ENCODE measurements around the gene CYP4V2. TPM values are rescaled to one million over a fixed set of nuclear protein-coding genes. Genes with fewer than 3 reads are reported as not detected.
A peak's percentile ranks its signal among the peaks of the same experiment; 100 is the strongest.

CYP4V2 gene
- total RNA-seq: 5.7 TPM

DNA sequence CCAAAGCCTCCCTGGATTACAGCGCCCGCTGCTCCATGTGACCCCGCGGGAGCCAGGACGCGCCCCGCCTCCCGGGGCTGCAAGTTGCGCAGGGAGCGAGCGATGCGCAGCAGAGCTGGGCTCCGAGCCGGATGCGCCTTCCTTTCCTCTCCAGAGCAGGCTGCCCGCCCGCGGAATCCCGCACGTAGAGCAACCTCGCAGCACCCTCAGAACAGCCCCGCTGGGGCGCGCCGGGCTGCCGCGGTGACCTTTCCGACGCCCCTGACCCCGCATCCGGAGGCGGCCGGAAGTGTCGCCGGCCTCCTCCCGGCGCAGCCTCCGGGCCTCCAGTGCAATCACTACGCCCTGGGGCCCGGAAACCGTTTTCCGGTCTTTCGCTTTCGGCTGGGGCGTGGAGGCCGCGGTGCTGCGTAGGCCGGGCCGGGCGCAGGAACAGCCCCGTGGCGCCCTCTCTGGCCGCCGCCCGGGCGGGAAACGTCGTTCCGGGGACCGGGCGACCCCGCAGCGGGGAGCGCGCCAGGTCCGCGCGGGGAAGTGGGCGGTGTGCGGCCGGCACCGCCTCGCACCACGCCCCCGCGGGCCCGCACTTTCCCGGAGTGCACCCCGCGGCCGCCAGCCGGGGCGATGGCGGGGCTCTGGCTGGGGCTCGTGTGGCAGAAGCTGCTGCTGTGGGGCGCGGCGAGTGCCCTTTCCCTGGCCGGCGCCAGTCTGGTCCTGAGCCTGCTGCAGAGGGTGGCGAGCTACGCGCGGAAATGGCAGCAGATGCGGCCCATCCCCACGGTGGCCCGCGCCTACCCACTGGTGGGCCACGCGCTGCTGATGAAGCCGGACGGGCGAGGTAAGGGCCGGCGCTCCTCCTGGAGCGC is at the start of gene CYP4V2:
Gene CYP4V2 (plus strand): TSS at position 368 of the 866 bp plus-strand sequence. CDS start 257 bp downstream, at position 625.
- peak within 1 kb of the TSS; percentile 78 to 94 (median 93) for H3K9ac ChIP-seq (ENCODE audit: low read depth in 1 of 3, low read length in 3 of 3)

GRCh38 chr4:186144198-186144945 is 47.0 kb upstream of the CYP4V2 start:
- peak overlapping the region in 2 of 3 donors; percentile 65 to 70 for H3K9ac ChIP-seq (ENCODE audit: low read depth in 1 of 3, low read length in 3 of 3)
- H3K27ac ChIP-seq (ENCODE audit: low read depth, low read length): peak overlapping the region; percentile 10
- peaks cover 0 to 10% (median 0%) of the 10 kb centered on the region in 3 donors for H3K27me3 ChIP-seq (ENCODE audit: control insufficient read depth in 3 of 3, insufficient read depth in 3 of 3, low read length in 3 of 3)
- peak overlapping the region; percentile 64 to 77 (median 76) for H3K4me3 ChIP-seq (ENCODE audit: low read length in 3 of 3)
- no peaks in the 10 kb centered on the region for H3K36me3 ChIP-seq (ENCODE audit: control insufficient read depth in 3 of 3, insufficient read depth in 3 of 3, low read length in 3 of 3)
- H3K9me3 ChIP-seq (ENCODE audit: control insufficient read depth in 3 of 3, low read length in 3 of 3): no peaks in the 10 kb centered on the region
- H3K4me1 ChIP-seq (ENCODE audit: control insufficient read depth in 3 of 3, insufficient read depth in 3 of 3, low read length in 3 of 3): peaks cover 2 to 12% (median 5%) of the 10 kb centered on the region in 3 donors

More for the DNA sequence above, at the start of gene CYP4V2:
- H3K27me3 ChIP-seq (ENCODE audit: control insufficient read depth in 3 of 3, insufficient read depth in 3 of 3, low read length in 3 of 3): no peaks in the 10 kb centered on the region
- H3K27ac ChIP-seq (ENCODE audit: low read depth, low read length): peak within 1 kb of the TSS; percentile 77
- peaks cover 5 to 10% (median 5%) of the 10 kb centered on the region in 3 donors for H3K36me3 ChIP-seq (ENCODE audit: control insufficient read depth in 3 of 3, insufficient read depth in 3 of 3, low read length in 3 of 3)
- no peaks in the 10 kb centered on the region for H3K9me3 ChIP-seq (ENCODE audit: control insufficient read depth in 3 of 3, low read length in 3 of 3)
- peak within 1 kb of the TSS; percentile 83 to 96 (median 94) for H3K4me3 ChIP-seq (ENCODE audit: low read length in 3 of 3)
- H3K4me1 ChIP-seq (ENCODE audit: control insufficient read depth in 3 of 3, insufficient read depth in 3 of 3, low read length in 3 of 3): peaks cover 22 to 31% (median 23%) of the 10 kb centered on the region in 3 donors

DNA sequence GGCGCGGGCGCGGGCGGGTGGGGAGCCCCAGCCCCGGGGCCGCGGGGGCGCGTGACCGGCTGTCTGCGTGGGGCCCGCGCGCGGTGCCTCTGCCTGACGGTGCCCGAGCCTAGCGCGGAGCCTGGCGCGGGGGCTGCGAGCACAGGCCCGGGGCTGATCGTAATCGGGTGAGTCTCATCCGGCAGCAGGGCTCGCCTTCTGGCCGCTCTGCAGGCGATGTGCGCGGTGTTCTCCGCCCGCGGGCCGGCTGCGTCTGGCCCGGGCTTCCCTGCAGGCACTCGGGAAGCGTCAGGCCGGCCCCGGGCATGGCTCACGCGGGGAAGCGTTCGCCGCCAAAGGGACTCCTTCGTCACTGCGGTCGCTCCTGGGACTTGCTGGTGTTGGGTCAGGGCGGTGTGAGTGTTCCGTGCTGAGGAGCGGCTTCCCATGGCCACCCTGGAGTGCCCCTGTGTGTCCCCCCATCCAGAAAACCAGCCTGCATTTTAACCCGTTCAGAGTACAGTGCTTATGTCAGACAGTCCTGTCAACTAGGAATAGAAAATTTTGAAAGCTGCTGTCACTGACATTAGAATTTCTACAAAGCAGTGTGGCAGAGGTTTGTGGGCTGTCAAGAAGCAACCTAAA is 46.3 kb upstream of the CYP4V2 start:
- Histone ChIP-seq H3K36me3 (ENCODE audit: control insufficient read depth in 3 of 3, insufficient read depth in 3 of 3, low read length in 3 of 3) (no peaks in the 10 kb centered on the region), H3K27me3 (ENCODE audit: control insufficient read depth in 3 of 3, insufficient read depth in 3 of 3, low read length in 3 of 3) (peaks cover 0 to 10% (median 0%) of the 10 kb centered on the region in 3 donors), H3K4me1 (ENCODE audit: control insufficient read depth in 3 of 3, insufficient read depth in 3 of 3, low read length in 3 of 3) (peaks cover 2 to 12% (median 5%) of the 10 kb centered on the region in 3 donors), H3K9me3 (ENCODE audit: control insufficient read depth in 3 of 3, low read length in 3 of 3) (no peaks in the 10 kb centered on the region), H3K27ac (ENCODE audit: low read depth, low read length) (peak overlapping the region; percentile 43), H3K9ac (ENCODE audit: low read depth in 1 of 3, low read length in 3 of 3) (peak overlapping the region; percentile 70 to 84 (median 81)), H3K4me3 (ENCODE audit: low read length in 3 of 3) (peak overlapping the region; percentile 74 to 81 (median 76))

- no peak overlapping the region for H3K4me3 ChIP-seq (ENCODE audit: low read length in 3 of 3)
- no peak overlapping the region for H3K9ac ChIP-seq (ENCODE audit: low read depth in 1 of 3, low read length in 3 of 3)
- H3K4me1 ChIP-seq (ENCODE audit: control insufficient read depth in 3 of 3, insufficient read depth in 3 of 3, low read length in 3 of 3): peaks cover 2 to 12% (median 5%) of the 10 kb centered on the region in 3 donors
- no peaks in the 10 kb centered on the region for H3K9me3 ChIP-seq (ENCODE audit: control insufficient read depth in 3 of 3, low read length in 3 of 3)
- no peak overlapping the region for H3K27ac ChIP-seq (ENCODE audit: low read depth, low read length)
- H3K27me3 ChIP-seq (ENCODE audit: control insufficient read depth in 3 of 3, insufficient read depth in 3 of 3, low read length in 3 of 3): peaks cover 0 to 10% (median 0%) of the 10 kb centered on the region in 3 donors
- H3K36me3 ChIP-seq (ENCODE audit: control insufficient read depth in 3 of 3, insufficient read depth in 3 of 3, low read length in 3 of 3): no peaks in the 10 kb centered on the region
Measured at GRCh38 chr4:186146458-186146857, 44.9 kb upstream of the CYP4V2 start.

DNA sequence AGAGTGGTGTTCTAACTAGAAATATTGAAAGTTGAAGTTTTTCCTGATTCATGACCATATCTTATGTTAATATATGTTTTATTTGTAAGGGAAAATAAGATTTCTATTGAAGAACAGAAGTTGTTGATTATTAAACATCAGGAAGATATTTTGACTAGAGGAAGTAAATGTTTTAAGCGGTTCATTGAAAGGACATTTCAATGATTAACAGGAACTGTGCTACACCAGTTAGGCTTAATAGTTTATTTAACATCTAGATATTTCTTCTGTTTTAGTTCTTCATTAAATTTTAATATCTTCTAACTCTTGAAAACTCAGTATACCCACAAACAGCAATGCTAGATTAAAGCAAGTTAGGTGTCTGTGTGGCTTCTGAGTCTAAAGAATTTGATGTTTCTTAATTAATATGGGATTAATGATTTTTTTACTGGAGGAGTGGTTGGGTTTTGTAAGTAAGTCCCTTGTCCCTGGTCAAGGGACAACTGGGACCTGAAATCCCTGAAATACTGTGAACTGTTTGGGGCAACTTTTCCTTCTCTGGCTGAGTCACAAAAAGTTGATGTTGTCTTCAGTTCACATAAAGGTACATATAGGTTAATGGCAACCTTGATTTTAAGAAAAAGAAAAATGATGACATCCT is 42.9 kb upstream of the CYP4V2 start:
- Histone ChIP-seq H3K9ac (ENCODE audit: low read depth in 1 of 3, low read length in 3 of 3) (no peak overlapping the region), H3K9me3 (ENCODE audit: control insufficient read depth in 3 of 3, low read length in 3 of 3) (no peaks in the 10 kb centered on the region), H3K27ac (ENCODE audit: low read depth, low read length) (no peak overlapping the region), H3K4me1 (ENCODE audit: control insufficient read depth in 3 of 3, insufficient read depth in 3 of 3, low read length in 3 of 3) (peaks cover 2 to 12% (median 5%) of the 10 kb centered on the region in 3 donors), H3K36me3 (ENCODE audit: control insufficient read depth in 3 of 3, insufficient read depth in 3 of 3, low read length in 3 of 3) (peaks cover 0 to 8% (median 0%) of the 10 kb centered on the region in 3 donors), H3K27me3 (ENCODE audit: control insufficient read depth in 3 of 3, insufficient read depth in 3 of 3, low read length in 3 of 3) (peaks cover 0 to 10% (median 0%) of the 10 kb centered on the region in 3 donors), H3K4me3 (ENCODE audit: low read length in 3 of 3) (no peak overlapping the region)

GRCh38 chr4:186149872-186150271 is 41.5 kb upstream of the CYP4V2 start:
- Histone ChIP-seq H3K36me3 (ENCODE audit: control insufficient read depth in 3 of 3, insufficient read depth in 3 of 3, low read length in 3 of 3) (peaks cover 0 to 15% (median 0%) of the 10 kb centered on the region in 3 donors), H3K27ac (ENCODE audit: low read depth, low read length) (no peak overlapping the region), H3K4me3 (ENCODE audit: low read length in 3 of 3) (peak overlapping the region in 2 of 3 donors; percentile 29 to 43), H3K27me3 (ENCODE audit: control insufficient read depth in 3 of 3, insufficient read depth in 3 of 3, low read length in 3 of 3) (peaks cover 0 to 4% (median 0%) of the 10 kb centered on the region in 3 donors), H3K9me3 (ENCODE audit: control insufficient read depth in 3 of 3, low read length in 3 of 3) (no peaks in the 10 kb centered on the region), H3K4me1 (ENCODE audit: control insufficient read depth in 3 of 3, insufficient read depth in 3 of 3, low read length in 3 of 3) (peaks cover 2 to 7% (median 5%) of the 10 kb centered on the region in 3 donors), H3K9ac (ENCODE audit: low read depth in 1 of 3, low read length in 3 of 3) (peak overlapping the region in 1 of 3 donors; percentile 25)

- Histone ChIP-seq H3K9ac (ENCODE audit: low read depth in 1 of 3, low read length in 3 of 3) (no peak overlapping the region), H3K27ac (ENCODE audit: low read depth, low read length) (no peak overlapping the region), H3K36me3 (ENCODE audit: control insufficient read depth in 3 of 3, insufficient read depth in 3 of 3, low read length in 3 of 3) (peaks cover 0 to 15% (median under 1%) of the 10 kb centered on the region in 3 donors), H3K4me1 (ENCODE audit: control insufficient read depth in 3 of 3, insufficient read depth in 3 of 3, low read length in 3 of 3) (no peaks in the 10 kb centered on the region), H3K27me3 (ENCODE audit: control insufficient read depth in 3 of 3, insufficient read depth in 3 of 3, low read length in 3 of 3) (no peaks in the 10 kb centered on the region), H3K9me3 (ENCODE audit: control insufficient read depth in 3 of 3, low read length in 3 of 3) (no peaks in the 10 kb centered on the region), H3K4me3 (ENCODE audit: low read length in 3 of 3) (no peak overlapping the region)
Measured at GRCh38 chr4:186150926-186151325, 40.4 kb upstream of the CYP4V2 start.

DNA sequence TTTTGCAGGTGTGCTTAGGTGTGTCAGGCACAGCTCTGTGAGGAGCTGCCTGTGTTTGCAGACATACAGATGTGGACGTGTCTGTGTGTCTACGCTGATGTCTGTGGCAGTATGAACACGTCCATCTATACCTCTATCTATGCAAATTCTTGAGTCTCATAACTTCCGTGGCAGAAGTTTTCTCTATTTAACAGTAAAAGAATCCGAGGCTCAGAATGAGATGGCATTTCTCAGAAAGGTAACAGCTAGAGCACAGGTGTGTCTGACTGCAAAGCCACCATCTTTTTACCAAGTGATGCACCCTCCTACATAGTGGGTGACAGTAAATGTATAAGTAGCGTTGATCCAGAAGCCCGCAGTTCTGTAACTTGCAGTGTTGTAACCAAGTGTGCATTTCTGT is 39.9 kb upstream of the CYP4V2 start:
- Histone ChIP-seq H3K27me3 (ENCODE audit: control insufficient read depth in 3 of 3, insufficient read depth in 3 of 3, low read length in 3 of 3) (no peaks in the 10 kb centered on the region), H3K4me3 (ENCODE audit: low read length in 3 of 3) (no peak overlapping the region), H3K4me1 (ENCODE audit: control insufficient read depth in 3 of 3, insufficient read depth in 3 of 3, low read length in 3 of 3) (no peaks in the 10 kb centered on the region), H3K9me3 (ENCODE audit: control insufficient read depth in 3 of 3, low read length in 3 of 3) (no peaks in the 10 kb centered on the region), H3K27ac (ENCODE audit: low read depth, low read length) (no peak overlapping the region), H3K36me3 (ENCODE audit: control insufficient read depth in 3 of 3, insufficient read depth in 3 of 3, low read length in 3 of 3) (peaks cover 0 to 15% (median 2%) of the 10 kb centered on the region in 3 donors), H3K9ac (ENCODE audit: low read depth in 1 of 3, low read length in 3 of 3) (no peak overlapping the region)
